ENCODE measurements around the gene HTR6. TPM values are rescaled to one million over a fixed set of nuclear protein-coding genes. Genes with fewer than 3 reads are reported as not detected.

Gene HTR6
- total RNA-seq, 1 experiment from 2014 or later = 0.57 TPM

- ChIA-PET CTCF (no interaction called here), RAD21 (ENCODE audit: low non-redundant PET in 1 of 2, low total read pairs in 2 of 2, uncharacterized antibody in 2 of 2, unreplicated experiment in 2 of 2) (no interaction called here), POLR2A (no interaction called here)
- ATAC-seq (no peak), DNase-seq (ENCODE audit: low read depth, low spot score) (no peak)
- Histone ChIP-seq H3K9ac (ENCODE audit: low read length) (no peak overlapping the region), H2AFZ (ENCODE audit: low read depth, low read length, poor library complexity, severe bottlenecking) (no peak overlapping the region), H3K27me3 (ENCODE audit: insufficient read depth, low read length) (0 out of 2 replicates have a peak, but pooled peaks cover 5% of the 10 kb centered on the region), H3K4me1 (ENCODE audit: control insufficient read depth in 1 of 2, insufficient read depth in 2 of 2, low read length in 2 of 2) (no peaks in the 10 kb centered on the region), H4K20me1 (ENCODE audit: insufficient read depth) (no peaks in the 10 kb centered on the region), H3K9me3 (ENCODE audit: control insufficient read depth in 1 of 2, insufficient read depth in 1 of 2, low read depth in 1 of 2, low read length in 2 of 2) (no peaks in the 10 kb centered on the region), H3K4me3 (replicated peaks in 1 of 2; ENCODE audit: low read depth in 1 of 2, low read length in 2 of 2) (no peak overlapping the region), H3K36me3 (ENCODE audit: control insufficient read depth in 1 of 2, insufficient read depth in 2 of 2, low read length in 2 of 2) (no peaks in the 10 kb centered on the region), H3K79me2 (ENCODE audit: insufficient read depth, low read length) (no peaks in the 10 kb centered on the region), H3K27ac (ENCODE audit: low read depth, low read length) (no peak overlapping the region), H3K9me2 (ENCODE audit: insufficient read depth) (no peaks in the 10 kb centered on the region), H3K4me2 (ENCODE audit: low read length) (no peak overlapping the region)
- intact Hi-C loops (cut with micrococcal nuclease) = no loop called here
- no peak for TF ChIP-seq RAD21 (IDR thresholded peaks at IDR 0.05; ENCODE audit: low read depth)
- no peak for TF ChIP-seq EZH2phosphoT487 (IDR thresholded peaks at IDR 0.05; ENCODE audit: borderline replicate concordance)
- no peak for TF ChIP-seq CEBPB (IDR thresholded peaks at IDR 0.05; ENCODE audit: low read depth)
- no peak for TF ChIP-seq ZNF274 (IDR thresholded peaks at IDR 0.05; ENCODE audit: low read depth, low read length)
- no peak for TF ChIP-seq ATF3 (IDR thresholded peaks at IDR 0.05)
- TF ChIP-seq POLR2A (IDR thresholded peaks at IDR 0.05; ENCODE audit: borderline replicate concordance, extremely low read depth, insufficient read depth, insufficient read length) = no peak
- TF ChIP-seq ZFX (IDR thresholded peaks at IDR 0.05) = no peak
- no peak for TF ChIP-seq MAX (IDR thresholded peaks at IDR 0.05)
- no peak for TF ChIP-seq CTCF (IDR thresholded peaks at IDR 0.05 in 2 of 3, conservative IDR thresholded peaks at IDR 0.05 in 1 of 3; ENCODE audit: borderline replicate concordance in 1 of 3, insufficient read depth in 1 of 3, low read depth in 2 of 3, low read length in 2 of 3)
- TF ChIP-seq TCF7L2 (IDR thresholded peaks at IDR 0.05; ENCODE audit: borderline replicate concordance, extremely low read depth, insufficient read depth, insufficient read length) = no peak
- no peak for TF ChIP-seq SRF (IDR thresholded peaks at IDR 0.05; ENCODE audit: low read depth)
- TF ChIP-seq SP1 (IDR thresholded peaks at IDR 0.05; ENCODE audit: low read depth) = no peak
- no peak for TF ChIP-seq YY1 (IDR thresholded peaks at IDR 0.05; ENCODE audit: extremely low read depth, insufficient replicate concordance, low read depth, low read length)
- TF ChIP-seq FOSL1 (IDR thresholded peaks at IDR 0.05; ENCODE audit: low read depth) = no peak
- TF ChIP-seq ELF1 (IDR thresholded peaks at IDR 0.05; ENCODE audit: borderline replicate concordance, low read depth) = no peak
- no peak for TF ChIP-seq EZH2 (IDR thresholded peaks at IDR 0.05)
- TF ChIP-seq JUND (IDR thresholded peaks at IDR 0.05) = no peak
- no peak for TF ChIP-seq ZBTB33 (IDR thresholded peaks at IDR 0.05; ENCODE audit: extremely low read depth, insufficient replicate concordance, low read length)
- TF ChIP-seq EGR1 (IDR thresholded peaks at IDR 0.05; ENCODE audit: low read depth) = no peak
- TF ChIP-seq CBX3 (IDR thresholded peaks at IDR 0.05; ENCODE audit: low read depth) = no peak
- BruUV-seq (replicated peaks) = no TSS peak
These were observed 14.3 kb downstream of the HTR6 start for GRCh38 chr1:19678931-19679453.
